ENCODE results near the gene HAUS1. TPM values are rescaled to one million over a fixed set of nuclear protein-coding genes. Genes with fewer than 3 reads are reported as not detected.
"Not testable (repeated sequence)": the region's sequence is repeated elsewhere in the genome, so short reads cannot be mapped to it uniquely, and the experiment has no call there.

The HAUS1 gene
- total and polyA plus RNA-seq, 2 donors (not counting 3 experiments of a cell fraction or from before 2014, with no cell fraction given): 29.4 to 57.1 TPM

- intact Hi-C loops (cut with micrococcal nuclease) (no loop called here), dilution Hi-C loops (cut with MboI; ENCODE audit: extremely low pct_ligation_motif_present, low sequenced_read_pairs) (no loop called here)
- H3K27ac ChIP-seq (ENCODE audit: insufficient read depth, low read depth, low read length): no peak overlapping the region
- TF ChIP-seq MAX (IDR thresholded peaks at IDR 0.05; ENCODE audit: insufficient read depth, insufficient read length): no peak
- TF ChIP-seq MYC (IDR thresholded peaks at IDR 0.05; ENCODE audit: low read depth, low read length): no peak
- TF ChIP-seq POLR2A (IDR thresholded peaks at IDR 0.05; ENCODE audit: low read depth, low read length): no peak
- no peak for TF ChIP-seq EZH2 (IDR thresholded peaks at IDR 0.05; ENCODE audit: borderline replicate concordance, low read depth, low read length, severe bottlenecking)
- TF ChIP-seq FOS (IDR thresholded peaks at IDR 0.05; ENCODE audit: borderline replicate concordance, insufficient read depth, low read length): no peak
- no peak for TF ChIP-seq JUN (IDR thresholded peaks at IDR 0.05; ENCODE audit: borderline replicate concordance, insufficient read depth, insufficient read length, low read depth)
- TF ChIP-seq CTCF (IDR thresholded peaks at IDR 0.05; ENCODE audit: extremely low read depth in 1 of 2, insufficient read depth in 1 of 2, low read depth in 1 of 2, low read length in 2 of 2): no peak
- no peak for TF ChIP-seq GATA2 (IDR thresholded peaks at IDR 0.05; ENCODE audit: insufficient read depth, insufficient read length, low read depth, low read length)
- TF ChIP-seq POLR2AphosphoS5 (IDR thresholded peaks at IDR 0.05; ENCODE audit: insufficient read depth, low read depth, low read length): no peak
- ChIA-PET POLR2A (interaction anchor here (0.6 kb wide), 1 partner anchor 8 kb away, joined by 3 read pairs; no protein-coding TSS in a partner anchor), CTCF (no interaction called here)
- peaks cover 8% of the 10 kb centered on the region in 2 experiments for H3K36me3 ChIP-seq (ENCODE audit: control insufficient read depth in 2 of 2, extremely low read depth in 1 of 2, insufficient read depth in 2 of 2, low read length in 2 of 2)
- H3K27me3 ChIP-seq (ENCODE audit: control insufficient read depth in 2 of 2, insufficient read depth in 2 of 2, low read length in 2 of 2): no peaks in the 10 kb centered on the region
- H4K20me1 ChIP-seq (replicated peaks; ENCODE audit: control insufficient read depth, extremely low read depth, insufficient read depth, low read length): no peaks in the 10 kb centered on the region
- no peaks in the 10 kb centered on the region for H3K79me2 ChIP-seq (ENCODE audit: control insufficient read depth, insufficient read depth, low read length)
- H3K9ac ChIP-seq (replicated peaks; ENCODE audit: extremely low read depth, insufficient read depth, low read length): no peak overlapping the region
- no peak overlapping the region for H3K4me2 ChIP-seq (ENCODE audit: insufficient read depth, low read length)
- H2AFZ ChIP-seq (ENCODE audit: low read depth, low read length): no peak overlapping the region
- DNase-seq (ENCODE audit: low read depth, low spot score): no peak
- no peak for FAIRE-seq
- H3K9me3 ChIP-seq (replicated peaks; ENCODE audit: control insufficient read depth, insufficient read depth, low read length): no peaks in the 10 kb centered on the region
- H3K4me1 ChIP-seq (ENCODE audit: control insufficient read depth, extremely low read depth, insufficient read depth, low read length): no peaks in the 10 kb centered on the region
- no peak overlapping the region for H3K4me3 ChIP-seq (replicated peaks in 1 of 3; ENCODE audit: insufficient read depth in 1 of 3, low read depth in 1 of 3, low read length in 3 of 3)
- no TSS peak for BruUV-seq (replicated peaks)
- no peaks in the 10 kb centered on the region for H3K9me1 ChIP-seq (replicated peaks; ENCODE audit: control insufficient read depth, extremely low read depth, insufficient read depth, low read length)
These were observed 25.9 kb downstream of the HAUS1 start for GRCh38 chr18:46130061-46130460.

DNA sequence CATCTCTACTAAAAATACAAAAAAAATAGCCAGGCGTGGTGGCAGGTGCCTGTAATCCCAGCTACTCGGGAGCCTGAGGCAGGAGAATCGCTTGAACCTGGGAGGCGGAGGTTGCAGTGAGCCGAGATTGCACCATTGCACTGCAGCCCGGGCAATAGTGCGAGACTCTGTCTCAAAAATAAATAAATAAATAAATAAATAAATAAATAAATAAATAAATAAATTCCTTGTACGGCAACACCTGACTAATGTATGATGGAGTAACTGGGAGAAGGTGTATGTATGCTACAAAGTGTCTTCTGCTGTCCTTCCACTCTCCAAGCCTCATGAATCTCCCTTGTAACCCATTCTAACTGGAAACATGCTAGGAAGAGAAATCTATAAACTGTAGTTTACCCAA is 26.4 kb downstream of the HAUS1 start:
- intact Hi-C loops (cut with micrococcal nuclease); H3K27me3 ChIP-seq (ENCODE audit: control insufficient read depth in 2 of 2, insufficient read depth in 2 of 2, low read length in 2 of 2); BruUV-seq (replicated peaks); H3K4me3 ChIP-seq (replicated peaks in 1 of 3; ENCODE audit: insufficient read depth in 1 of 3, low read depth in 1 of 3, low read length in 3 of 3); H3K27ac ChIP-seq (ENCODE audit: insufficient read depth, low read depth, low read length); H2AFZ ChIP-seq (ENCODE audit: low read depth, low read length); H3K9ac ChIP-seq (replicated peaks; ENCODE audit: extremely low read depth, insufficient read depth, low read length); H3K36me3 ChIP-seq (ENCODE audit: control insufficient read depth in 2 of 2, extremely low read depth in 1 of 2, insufficient read depth in 2 of 2, low read length in 2 of 2); H3K4me2 ChIP-seq (ENCODE audit: insufficient read depth, low read length); FAIRE-seq; dilution Hi-C loops (cut with MboI; ENCODE audit: extremely low pct_ligation_motif_present, low sequenced_read_pairs); H3K9me3 ChIP-seq (replicated peaks; ENCODE audit: control insufficient read depth, insufficient read depth, low read length); H4K20me1 ChIP-seq (replicated peaks; ENCODE audit: control insufficient read depth, extremely low read depth, insufficient read depth, low read length); POLR2A ChIA-PET; H3K9me1 ChIP-seq (replicated peaks; ENCODE audit: control insufficient read depth, extremely low read depth, insufficient read depth, low read length); H3K79me2 ChIP-seq (ENCODE audit: control insufficient read depth, insufficient read depth, low read length); H3K4me1 ChIP-seq (ENCODE audit: control insufficient read depth, extremely low read depth, insufficient read depth, low read length); CTCF ChIA-PET; DNase-seq (ENCODE audit: low read depth, low spot score): not testable (repeated sequence)

Measured in endothelial cell of umbilical vein (primary cell).